Left kidney (tissue), 2 donors: ENCODE measurements around the gene SNCAIP. TPM values are rescaled to one million over a fixed set of nuclear protein-coding genes. Genes with fewer than 3 reads are reported as not detected.

Experiments
- DNase-seq: peaks from one replicate; pipeline ENCODE4 v3.0.0-alpha.2; 2013
- polyA plus RNA-seq: library from polyadenylated mRNA; unstranded; fragments of 120-200 nt; gene quantifications from one replicate; pipeline ENCODE4 v1.2.1, GENCODE V29; 2013; ENCODE audit not compliant: insufficient read length

The SNCAIP gene
- polyA plus RNA-seq, 1 donor = 26.1 TPM

DNA sequence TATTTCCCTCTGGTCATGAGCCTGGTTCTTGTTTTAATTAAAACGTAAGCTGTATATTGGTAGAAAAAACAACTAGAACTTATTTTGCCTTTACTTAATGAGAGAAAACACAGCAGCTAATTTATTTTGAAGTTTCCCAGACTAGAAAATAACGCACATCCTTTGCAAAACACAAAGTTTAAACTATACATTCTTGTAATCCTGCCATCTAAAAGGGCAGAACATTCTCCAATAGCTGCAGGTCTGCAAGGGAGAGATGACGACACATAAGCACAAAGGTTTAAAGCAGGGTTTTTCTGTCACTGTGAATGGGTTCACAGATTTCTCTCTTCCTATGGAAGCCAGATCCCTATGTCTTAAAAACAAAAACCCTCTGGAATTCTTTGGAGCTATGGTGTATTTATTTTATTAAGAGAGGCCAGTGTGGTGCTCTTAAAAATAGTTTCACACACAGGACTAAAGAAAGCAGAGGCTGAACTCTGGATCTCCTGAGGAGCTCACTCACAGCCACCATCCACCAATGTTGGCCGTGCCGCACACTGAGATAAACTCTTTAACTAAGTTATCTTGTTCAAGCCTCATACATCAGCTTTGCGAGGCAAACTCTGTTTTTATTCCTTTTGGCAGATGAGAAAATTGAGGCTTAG lies 82.4 kb downstream of the SNCAIP start:
- DNase-seq = no peak

DNA sequence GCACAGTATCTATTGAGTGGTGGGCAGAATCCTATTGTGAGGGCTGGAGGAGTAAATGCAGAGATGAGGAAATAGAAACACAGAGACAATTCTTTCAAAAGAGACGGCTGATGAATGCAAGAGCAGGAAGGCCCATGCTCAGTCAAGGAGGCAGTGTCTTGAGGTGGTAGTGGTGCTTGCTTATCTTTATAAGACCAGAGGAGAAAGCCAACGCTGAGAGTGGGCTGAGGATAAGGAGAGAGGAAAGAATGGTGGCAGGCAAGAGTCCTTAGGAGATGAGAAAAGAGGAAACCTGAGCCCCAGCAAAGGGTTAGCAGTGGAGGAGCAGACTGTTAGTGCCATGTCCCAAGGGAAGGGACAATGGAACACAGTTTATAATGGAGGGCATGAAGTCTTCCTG lies 86.0 kb downstream of the SNCAIP start:
- DNase-seq = no peak

DNA sequence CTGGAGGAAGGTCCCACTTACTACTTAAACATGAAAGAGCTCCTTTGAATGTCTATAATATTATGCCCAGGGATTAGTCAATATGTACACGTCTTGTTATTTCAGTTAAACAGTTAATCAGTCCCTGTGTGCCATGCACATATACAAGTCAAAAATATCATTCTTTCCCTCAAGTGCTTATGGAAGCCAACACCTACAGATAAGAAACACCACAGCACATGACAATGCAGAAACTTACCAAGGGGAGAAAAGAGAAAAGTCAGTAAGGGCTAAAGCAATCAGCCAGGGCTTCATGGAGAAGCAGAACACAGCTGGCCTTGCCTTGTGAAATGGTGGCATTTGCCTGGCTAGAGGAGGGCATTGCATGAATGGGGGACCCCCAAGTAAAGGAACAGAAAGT lies 88.3 kb downstream of the SNCAIP start:
- no peak for DNase-seq

DNA sequence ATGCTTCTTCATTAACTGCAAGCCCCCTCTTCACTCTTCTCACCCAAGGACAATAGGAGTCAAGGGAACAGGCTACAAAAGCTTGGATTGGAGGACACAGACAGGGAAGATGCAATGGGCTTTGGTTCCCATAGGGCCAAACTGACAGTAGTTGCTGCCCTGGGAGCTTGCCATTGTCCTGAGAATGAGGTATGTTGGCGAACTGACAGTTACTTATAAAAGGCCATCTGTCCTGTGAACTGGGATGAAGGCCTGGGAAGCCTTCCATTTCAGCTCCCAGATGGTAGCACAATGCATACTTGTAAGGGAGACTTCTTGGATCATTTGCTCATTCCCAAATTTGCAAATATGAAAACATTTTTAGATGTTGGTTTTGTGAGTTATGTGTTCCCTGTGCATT lies 88.9 kb downstream of the SNCAIP start:
- no peak for DNase-seq

DNA sequence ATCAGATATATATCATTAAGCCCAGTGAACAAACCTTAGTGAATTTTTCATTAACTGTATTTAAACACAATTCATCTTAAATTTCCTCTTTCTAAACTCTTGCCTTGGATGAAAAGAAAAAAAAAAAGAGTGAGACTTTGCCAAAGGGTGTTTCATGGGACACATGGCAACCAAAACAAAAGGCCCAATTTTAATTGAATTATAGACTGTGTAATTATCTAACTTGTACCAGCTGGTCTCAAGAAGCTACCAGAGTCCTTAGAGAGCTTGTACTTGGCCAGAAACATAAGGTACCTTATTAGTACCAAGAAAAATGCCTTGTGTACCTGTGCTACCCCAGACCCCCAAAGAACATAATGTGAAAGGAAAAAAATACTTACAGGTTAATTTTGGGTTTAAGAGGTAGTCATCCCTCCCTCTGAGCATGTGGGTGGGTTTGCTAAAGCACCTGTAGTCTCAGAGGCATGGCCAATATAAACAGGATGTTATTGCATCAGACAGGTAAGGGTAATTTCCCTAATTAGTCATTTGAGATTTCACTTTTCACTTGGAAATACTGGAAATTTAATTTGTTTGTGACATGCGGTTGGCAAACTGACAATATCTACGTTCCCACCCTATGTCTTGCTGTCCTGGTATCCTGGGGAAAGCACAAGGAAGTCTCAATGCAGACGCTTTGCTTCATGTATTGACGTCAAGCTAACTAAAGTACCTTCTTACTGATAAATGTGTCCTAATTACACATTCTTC lies 90.1 kb downstream of the SNCAIP start:
- no peak for DNase-seq

DNA sequence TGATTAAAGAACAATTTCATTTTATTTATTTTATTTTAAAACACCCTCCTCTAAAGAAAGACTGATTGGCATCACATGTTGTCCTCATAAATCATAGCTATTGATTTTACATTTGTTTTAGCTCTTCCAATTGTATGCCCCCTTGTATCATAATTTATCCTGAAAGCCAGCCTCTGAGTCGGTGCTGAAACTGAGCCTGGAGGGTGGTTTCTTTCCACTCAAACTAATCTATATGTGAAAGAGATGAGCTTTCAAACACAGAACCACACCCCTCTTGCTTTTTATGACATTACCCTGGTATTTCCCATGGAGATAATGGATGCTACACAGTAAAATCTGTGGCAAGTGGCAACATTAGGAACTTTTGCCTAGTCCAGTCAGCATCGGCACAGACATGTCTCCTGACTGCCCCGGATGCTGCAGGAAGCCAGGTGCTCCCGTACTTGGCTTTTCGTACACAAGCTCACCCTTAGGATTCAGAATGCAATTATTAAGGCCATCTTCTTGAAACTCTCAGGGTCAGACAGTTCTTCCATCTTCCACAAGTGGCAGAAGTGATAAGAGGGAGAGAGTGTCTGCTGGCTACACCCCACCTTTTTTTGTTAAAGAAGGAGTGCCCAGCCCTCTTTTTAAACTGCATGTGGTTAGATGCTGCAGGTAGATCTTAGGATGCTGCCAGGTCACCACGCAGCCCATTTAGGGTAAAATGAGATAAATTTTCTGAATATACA lies 91.1 kb downstream of the SNCAIP start:
- no peak for DNase-seq

DNA sequence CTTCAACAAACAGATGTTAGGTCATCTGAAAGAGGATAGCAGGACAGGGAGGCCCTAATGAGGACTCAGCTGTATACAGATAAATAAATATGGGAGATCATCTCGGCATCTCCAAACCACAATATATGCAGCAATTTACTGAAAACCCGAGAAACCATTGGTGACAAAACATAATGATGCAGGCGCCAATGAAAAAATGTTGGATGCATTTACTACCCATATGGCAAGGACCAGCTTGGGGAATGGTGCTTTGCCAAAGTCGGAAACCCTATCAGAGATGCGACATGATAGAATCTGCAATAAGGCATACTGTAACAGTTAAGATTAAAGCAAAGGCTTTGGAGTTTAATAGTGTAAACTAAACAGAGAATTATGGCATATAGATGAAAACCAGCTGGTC lies 92.0 kb downstream of the SNCAIP start:
- DNase-seq = no peak

DNA sequence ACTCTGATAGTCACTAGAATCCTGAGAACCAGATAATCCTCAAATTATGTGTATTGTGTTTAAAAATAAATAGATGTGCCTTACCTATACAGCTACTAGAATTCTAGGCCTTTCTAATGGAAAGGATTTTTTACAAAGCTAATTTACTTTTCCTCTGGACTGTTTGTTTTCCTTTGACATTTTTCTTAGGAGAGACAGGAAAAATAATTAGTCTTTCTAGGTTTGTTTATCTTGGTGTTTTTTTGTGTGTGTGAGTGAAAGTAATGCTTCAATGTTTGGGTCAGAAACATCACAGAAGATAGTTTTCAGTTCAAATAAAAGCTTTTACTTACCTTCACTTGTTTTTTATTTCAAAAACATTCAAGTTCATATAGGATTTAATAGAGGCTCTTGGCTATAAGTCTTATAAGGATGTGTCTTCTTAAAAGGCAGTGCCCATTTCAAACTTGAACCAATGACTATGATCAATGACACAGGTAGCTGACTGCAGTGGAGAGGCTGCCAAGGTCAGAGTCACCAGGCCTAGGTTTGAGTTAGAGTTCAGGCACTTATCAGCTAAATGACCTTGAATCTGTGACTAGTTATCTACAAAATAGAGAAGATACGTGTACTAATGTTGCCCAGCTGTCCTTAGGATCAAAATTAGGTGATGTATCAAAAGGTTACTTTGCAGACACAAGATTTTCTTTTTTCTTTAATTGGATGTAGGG lies 92.8 kb downstream of the SNCAIP start:
- no peak for DNase-seq

DNA sequence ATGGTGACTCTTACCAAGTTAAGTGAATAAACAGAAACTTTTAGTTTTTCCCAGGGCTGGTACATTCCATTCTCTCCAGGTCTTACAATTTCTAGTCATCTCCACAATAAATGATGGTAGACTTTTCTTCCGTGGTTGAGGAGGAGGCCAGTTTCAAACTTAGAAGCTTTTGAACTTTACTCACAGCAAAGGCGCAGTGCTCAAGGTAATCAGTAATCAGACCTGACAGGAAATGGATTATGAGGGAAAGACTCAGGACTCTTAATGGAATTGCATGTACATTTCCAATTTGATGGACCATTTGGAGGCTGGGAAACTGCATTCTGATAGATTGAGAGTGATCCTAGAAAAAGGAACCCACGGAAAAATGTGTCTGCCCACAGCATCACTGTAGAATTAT lies 93.7 kb downstream of the SNCAIP start:
- DNase-seq = no peak

DNA sequence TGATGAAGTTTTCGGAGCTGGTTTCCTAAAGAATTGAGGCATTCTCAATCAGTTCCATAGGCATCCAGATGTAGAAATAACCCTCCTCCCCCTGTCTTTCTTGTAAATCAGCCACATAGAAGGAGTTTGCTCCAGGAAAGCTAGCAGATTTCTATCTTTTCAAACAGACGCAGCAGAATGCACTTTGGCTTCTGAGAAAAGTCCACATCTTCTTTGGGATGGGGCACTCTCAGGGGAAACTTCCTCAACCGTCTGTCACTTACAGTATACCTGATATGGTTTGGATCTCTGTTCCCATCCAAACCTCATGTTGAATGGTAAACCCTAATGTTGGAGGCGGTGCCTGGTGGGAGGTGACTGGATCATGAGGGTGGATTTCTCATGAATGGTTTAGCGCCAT lies 94.1 kb downstream of the SNCAIP start:
- DNase-seq = no peak

DNA sequence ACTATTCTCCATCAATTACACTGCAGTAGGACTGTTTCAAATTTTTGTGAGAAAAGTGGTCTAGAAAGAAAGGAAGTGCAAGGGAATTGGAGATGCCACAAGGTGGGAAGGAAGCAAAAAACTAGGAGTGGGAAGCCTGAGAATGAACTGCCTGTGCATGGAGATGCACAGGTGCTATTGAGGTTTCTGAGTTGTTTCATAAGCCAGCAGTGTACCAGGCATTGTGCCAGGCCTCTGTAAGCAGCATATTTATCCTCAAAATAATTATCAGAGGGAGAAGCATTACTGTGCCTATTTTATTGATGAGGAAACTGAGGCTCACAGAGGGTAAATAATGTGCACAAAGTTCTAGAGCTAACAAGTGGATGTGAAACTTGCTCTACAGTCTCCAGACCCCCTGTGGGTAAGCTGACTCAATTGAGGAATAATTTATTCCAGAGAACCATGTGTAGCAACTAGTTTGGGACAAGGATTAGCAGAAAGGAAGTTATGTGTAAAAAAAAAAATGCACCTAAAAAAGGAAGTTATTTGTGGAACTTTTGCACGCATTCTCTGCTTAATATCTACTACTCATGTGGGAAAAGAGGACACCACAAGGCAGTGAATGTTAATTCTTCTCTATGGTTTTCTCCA lies 96.7 kb downstream of the SNCAIP start:
- DNase-seq = no peak

DNA sequence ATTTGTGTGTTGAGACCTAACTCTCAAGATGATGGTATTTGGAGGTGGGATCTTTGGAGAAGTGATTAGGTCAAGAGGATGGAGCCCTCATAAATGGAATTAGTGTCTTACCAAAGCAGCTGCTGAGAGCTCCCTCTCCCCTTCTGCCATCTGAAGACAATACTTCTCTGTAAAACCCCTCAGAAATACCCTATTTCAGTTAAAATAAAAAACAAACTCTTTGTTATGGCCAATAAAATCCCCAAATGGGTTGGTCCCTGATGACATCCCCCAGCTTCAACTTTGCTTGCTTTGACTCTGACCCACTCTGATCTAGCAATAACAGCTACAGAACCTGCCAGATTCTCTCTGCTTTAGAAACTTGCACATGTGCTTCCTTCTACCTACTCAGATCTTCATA lies 100.9 kb downstream of the SNCAIP start:
- DNase-seq = no peak

DNA sequence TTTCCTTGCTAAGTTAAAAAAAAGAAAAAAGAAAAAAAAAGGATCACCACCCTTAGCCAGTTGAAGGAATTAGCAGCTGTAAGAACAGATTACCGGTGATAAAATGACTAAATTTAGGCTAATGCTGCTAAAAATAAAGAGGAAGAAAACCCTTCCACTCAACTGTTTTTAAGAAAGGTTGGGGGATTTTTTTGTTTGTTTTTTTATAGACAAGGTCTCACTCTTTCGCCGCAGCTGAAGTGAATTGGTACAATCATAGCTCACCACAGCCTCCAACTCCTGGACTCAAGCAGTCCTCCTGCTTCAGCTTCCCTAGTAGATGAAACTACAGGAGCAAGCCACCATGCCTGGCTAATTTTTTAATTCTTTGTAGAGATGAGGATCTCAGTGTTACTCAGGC lies 101.7 kb downstream of the SNCAIP start:
- DNase-seq = no peak

DNA sequence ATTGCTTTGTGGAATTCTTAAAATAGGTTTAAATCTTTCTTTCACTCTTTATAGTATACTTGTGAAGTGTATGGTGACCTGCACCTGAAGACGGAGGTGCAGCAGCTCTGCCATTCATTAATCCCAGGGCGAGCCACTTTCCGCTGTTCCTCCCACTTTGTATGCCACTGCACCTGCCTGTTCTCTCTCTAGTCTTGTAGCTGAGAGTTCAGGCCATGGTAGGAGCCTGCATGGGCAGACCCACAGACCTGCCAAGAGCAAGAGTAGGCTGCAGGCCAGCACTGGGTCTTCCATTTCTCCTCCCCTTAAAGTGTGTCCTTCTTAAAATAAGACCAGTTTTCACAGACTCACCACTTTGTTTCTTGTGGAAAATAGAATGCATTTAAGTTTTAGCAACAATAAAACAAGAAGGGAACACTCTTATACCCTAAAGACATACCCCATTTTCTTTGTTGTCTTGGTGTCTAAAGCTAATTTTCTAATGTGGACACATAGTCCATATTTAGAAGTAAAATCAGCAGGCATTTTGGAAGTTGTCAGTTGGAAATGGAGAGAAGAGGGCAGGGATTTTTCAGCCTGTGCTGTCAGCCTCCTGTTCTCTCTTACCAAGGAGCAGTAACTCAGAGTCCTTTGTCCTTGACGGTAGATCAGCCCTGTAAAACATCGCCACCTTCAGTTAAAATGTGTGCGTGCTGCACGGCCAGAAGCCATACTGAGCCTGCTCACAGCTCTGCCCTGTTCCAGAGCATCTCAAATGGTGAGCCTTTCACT lies 103.2 kb downstream of the SNCAIP start:
- peak; percentile 80 for DNase-seq

DNA sequence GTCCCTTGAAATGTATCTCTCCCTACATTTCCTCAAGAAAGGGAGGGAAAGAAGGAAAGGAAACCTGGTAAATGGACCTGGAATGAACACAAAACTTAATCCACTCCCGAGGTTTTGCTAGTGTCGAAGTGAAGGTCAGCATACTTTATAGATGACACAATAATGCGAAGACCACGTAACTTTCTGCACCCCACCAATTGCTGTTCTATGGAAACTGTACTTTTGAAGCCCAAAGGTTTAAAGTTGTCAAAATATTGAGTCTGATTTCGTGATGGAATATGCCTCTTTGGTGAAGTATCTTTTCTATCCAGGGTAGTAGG lies 103.7 kb downstream of the SNCAIP start:
- no peak for DNase-seq

DNA sequence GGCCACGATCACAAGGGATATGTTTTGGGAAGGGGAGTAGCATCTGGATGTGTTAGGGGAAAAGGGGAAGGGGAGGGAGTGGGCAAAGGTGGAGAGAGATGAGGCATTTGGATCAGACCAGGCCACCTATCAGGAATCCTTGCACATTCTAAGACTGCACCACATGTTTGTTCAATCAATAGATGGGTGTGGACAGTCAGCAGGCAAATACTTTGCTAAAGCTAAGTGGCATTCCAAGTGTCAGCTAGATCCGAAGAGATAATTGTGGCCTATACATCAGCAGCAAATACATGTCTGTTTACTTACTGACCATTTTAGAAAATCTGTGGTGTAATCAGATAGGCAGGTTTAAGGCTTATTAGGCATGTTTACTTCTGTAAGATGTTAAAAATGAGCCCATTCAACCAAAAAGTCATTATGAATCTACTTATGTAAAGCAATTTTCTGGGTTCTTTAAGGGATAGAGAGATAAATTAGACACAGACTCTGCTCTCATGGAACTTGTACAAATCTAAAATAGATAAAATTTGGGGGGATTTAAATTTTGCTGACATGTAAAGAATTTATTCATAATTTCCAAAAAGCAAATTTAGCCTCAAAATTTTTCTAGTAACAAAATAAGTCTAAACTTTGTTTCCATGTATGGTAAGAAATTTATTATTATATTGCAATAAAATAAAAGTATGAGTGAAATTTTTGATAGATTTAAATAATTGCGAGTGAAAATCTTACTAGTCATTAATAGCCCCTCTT lies 107.3 kb downstream of the SNCAIP start:
- DNase-seq = no peak

DNA sequence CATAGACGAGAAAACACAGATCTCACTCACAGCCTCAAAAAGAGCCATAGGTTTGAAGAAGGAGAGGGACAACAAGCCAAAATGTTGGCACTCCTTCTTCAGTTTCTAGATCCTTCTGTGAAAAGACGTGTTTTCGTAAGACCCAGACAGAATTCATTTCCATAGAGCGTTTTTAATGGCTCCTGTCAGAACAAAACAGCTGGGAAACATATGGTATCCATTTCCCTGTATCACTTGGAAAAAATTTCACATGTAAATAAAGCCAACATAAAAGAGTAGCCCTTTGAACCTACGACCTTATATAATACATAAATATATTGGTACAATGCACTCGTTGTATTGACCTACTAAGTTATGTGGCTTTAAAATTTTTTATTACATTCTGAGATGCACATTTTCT lies 108.1 kb downstream of the SNCAIP start:
- no peak for DNase-seq

DNA sequence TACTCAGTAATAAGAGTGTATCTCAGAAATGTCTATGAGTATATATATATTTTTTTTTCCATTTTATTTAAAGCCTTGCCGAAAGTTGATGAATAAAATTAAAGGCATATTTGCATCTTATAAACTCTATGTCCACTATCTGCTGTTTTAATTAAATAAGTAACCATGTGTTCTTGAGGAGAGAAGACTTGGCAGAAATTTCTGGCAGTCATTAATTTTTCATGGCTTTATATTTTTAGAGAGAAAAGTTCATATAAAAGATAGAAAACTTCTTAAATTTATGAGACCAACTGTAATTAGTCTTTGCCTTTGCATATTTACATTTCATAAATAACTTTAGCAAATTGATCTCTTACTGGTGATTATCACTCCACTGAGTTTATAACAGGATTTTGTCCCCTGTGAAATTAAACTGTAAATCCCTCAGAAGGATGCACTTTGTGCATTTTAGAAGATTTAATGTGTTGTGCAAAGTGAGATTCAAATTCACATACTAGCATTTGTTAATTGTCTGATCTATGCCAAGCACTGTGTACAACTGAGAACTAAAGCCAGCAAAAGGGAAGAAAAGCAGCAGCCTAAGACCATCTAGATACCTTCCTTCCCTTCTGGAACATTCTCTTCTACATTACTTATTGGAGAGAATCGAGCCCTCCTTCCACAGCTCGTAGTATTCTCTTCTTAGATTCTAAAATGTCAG lies 108.7 kb downstream of the SNCAIP start:
- no peak for DNase-seq

DNA sequence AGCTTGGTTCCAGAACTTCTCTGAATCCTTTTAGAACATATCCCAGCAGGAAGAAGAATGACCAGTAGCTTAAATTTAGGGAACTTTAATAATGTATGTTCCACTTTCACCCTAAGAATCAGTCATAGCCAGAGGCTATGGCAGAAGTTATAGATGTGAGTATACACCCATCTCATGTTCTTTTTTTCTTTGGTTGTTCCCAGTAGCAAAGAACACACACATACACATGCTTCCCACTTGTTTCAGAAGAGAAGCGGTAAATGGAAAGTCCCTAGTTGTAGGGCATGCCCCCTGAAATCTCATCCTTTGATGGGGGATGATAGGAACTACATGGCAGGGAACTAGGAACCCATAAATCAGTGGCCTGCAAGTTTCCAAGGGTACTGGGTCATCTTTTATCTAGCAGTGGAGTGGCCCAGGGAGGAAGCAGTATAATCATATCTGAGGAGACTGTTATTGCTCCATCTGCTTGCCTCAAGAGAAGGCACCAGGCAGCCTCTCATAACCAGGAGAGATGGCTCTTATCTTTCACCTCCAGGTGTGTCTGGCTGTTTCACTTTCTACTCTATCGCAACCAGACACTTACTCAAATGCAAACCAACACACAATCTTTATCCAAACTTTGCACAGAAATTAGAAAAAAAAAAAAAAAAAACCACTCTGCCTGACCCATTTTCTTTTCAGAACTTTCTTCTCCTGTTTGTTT lies 109.5 kb downstream of the SNCAIP start:
- DNase-seq = no peak

DNA sequence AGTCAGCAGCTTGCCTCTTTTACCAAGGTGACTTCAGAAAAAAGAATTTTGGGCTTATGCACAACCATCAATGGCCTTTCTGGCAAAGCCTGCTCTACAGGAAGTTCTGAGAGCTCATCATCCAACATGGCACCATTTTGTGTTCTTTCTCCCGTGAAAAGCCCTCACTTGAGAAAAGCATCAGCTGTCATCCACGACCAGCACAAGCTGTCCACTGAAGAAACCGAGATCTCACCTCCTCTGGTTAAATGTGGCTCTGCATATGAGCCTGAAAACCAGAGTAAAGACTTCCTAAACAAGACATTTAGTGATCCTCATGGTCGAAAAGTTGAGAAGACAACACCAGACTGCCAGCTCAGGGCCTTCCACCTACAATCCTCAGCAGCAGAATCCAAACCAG lies 111.2 kb downstream of the SNCAIP start:
- DNase-seq = no peak
